ENCODE results near the gene AGO3. TPM values are rescaled to one million over a fixed set of nuclear protein-coding genes. Genes with fewer than 3 reads are reported as not detected.
A peak's percentile ranks its signal among the peaks of the same experiment; 100 is the strongest.

Gene AGO3
- total RNA-seq, 2 experiments from 2014 or later: 25.1 to 28.2 TPM

DNA sequence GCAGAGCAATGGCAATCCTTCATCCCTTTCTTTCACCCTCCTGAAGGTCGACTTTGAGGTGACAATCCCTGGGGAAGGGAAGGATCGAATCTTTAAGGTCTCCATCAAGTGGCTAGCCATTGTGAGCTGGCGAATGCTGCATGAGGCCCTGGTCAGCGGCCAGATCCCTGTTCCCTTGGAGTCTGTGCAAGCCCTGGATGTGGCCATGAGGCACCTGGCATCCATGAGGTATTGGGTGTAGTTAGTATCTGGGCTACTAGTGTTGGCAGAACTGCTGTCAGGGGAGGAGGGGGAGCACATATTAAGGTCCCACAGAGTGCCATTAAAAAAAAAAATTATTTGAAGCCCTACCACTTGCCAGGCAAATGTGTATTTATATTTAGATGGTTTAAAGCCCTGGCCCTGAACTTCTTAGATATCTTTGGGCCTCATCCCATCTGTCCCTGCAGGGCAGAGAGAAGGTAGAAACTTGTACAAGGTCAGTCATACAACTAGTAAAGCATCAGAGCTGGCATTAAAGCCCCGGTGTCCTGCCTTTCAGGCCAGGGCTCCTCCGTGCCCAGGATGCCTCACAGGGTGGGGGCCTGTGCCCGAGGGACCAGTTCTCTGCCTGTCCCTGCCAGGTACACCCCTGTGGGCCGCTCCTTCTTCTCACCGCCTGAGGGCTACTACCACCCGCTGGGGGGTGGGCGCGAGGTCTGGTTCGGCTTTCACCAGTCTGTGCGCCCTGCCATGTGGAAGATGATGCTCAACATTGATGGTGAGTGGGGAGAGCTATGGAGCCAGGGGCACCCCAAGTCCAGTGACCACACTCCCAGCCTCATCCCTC, 37.6 kb upstream of the AGO3 start:
- Mint-ChIP-seq H3K9me3 (no peaks in the 10 kb centered on the region), H3K4me3 (no peak overlapping the region), H3K27me3 (ENCODE audit: low read depth) (no peaks in the 10 kb centered on the region), H3K27ac (no peak overlapping the region), H3K4me1 (ENCODE audit: low read depth) (peaks cover 2% of the 10 kb centered on the region), H3K36me3 (ENCODE audit: low read depth) (peaks cover 13% of the 10 kb centered on the region)
- intact Hi-C loops (cut with micrococcal nuclease): no loop called here
- CTCF ChIA-PET: no interaction called here
- DNase-seq: no peak

- Mint-ChIP-seq H3K4me1 (ENCODE audit: low read depth) (no peaks in the 10 kb centered on the region), H3K9me3 (no peaks in the 10 kb centered on the region), H3K27ac (peak overlapping the region; percentile 35), H3K4me3 (no peak overlapping the region), H3K27me3 (ENCODE audit: low read depth) (no peaks in the 10 kb centered on the region), H3K36me3 (ENCODE audit: low read depth) (peaks cover 12% of the 10 kb centered on the region)
- intact Hi-C loops (cut with micrococcal nuclease): no loop called here
- CTCF ChIA-PET: no interaction called here
- no peak for DNase-seq
Observed at GRCh38 chr1:35894183-35894582, 36.7 kb upstream of the AGO3 start.

DNA sequence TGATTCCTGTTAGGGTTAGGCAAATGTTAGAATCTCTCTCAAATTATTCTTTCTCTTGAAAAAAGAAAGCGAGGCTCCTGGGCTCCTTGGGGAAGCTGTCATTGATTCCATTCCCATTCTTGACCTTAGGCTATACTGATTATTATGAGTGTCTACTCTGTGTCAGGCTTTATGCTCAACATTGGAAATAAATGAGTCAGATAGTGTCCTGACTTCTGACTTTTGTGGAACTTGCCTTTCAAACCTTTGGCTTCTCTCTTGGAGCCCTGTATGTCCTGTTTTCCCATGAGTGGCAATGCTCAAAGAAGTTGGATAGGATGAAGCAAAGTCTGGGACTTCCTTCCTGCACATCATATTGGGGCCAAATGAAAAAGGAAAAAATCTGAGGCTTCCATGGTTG, 36.2 kb upstream of the AGO3 start:
- no peaks in the 10 kb centered on the region for H3K4me1 Mint-ChIP-seq (ENCODE audit: low read depth)
- CTCF ChIA-PET: no interaction called here
- no peaks in the 10 kb centered on the region for H3K9me3 Mint-ChIP-seq
- no peak for DNase-seq
- peaks cover 12% of the 10 kb centered on the region for H3K36me3 Mint-ChIP-seq (ENCODE audit: low read depth)
- no peak overlapping the region for H3K4me3 Mint-ChIP-seq
- intact Hi-C loops (cut with micrococcal nuclease): no loop called here
- no peaks in the 10 kb centered on the region for H3K27me3 Mint-ChIP-seq (ENCODE audit: low read depth)
- H3K27ac Mint-ChIP-seq: peak overlapping the region; percentile 14

GRCh38 chr1:35899941-35900340, 31.0 kb upstream of the AGO3 start:
- H3K4me1 Mint-ChIP-seq (ENCODE audit: low read depth): no peaks in the 10 kb centered on the region
- no peak overlapping the region for H3K4me3 Mint-ChIP-seq
- intact Hi-C loops (cut with micrococcal nuclease): no loop called here
- H3K36me3 Mint-ChIP-seq (ENCODE audit: low read depth): peaks cover 12% of the 10 kb centered on the region
- no peak overlapping the region for H3K27ac Mint-ChIP-seq
- H3K9me3 Mint-ChIP-seq: no peaks in the 10 kb centered on the region
- CTCF ChIA-PET: no interaction called here
- H3K27me3 Mint-ChIP-seq (ENCODE audit: low read depth): no peaks in the 10 kb centered on the region
- no peak for DNase-seq

DNA sequence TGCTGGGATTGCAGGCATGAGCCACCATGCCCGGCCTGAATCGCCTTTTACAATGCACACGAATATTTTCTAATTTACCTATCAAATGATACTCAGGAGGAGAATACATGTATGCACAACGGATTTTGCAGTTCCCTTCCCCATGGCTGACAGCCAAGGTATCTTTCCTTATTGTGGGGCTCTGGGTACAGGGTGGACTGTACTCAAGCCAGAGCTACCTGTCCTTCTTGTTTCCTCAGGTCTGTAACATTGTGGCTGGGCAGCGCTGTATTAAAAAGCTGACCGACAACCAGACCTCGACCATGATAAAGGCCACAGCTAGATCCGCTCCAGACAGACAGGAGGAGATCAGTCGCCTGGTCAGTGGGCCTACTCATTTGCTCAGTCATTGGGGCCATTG, 29.7 kb upstream of the AGO3 start:
- intact Hi-C loops (cut with micrococcal nuclease): no loop called here

DNA sequence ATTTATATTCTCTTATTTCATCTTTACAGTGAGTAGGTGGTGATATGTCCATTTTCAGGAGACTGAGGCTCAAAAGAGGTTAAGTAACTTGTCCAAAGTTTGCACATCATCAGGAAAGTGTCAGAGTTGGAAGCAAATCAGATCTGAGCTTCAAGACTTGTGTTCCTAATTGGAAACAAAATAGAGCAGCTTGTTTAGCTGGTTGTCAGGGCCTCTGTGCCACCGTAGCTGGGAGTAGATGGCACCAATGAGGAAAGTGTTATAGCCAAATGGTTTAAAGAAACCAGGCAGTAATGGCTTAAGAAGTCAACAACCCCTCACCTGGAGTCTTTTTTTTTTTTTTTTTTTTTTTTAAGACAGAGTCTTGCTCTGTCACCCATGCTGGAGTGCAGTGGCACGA, 28.2 kb upstream of the AGO3 start:
- DNase-seq: no peak
- CTCF ChIA-PET: no interaction called here
- Mint-ChIP-seq H3K4me3 (no peak overlapping the region), H3K27ac (no peak overlapping the region), H3K9me3 (no peaks in the 10 kb centered on the region), H3K4me1 (ENCODE audit: low read depth) (no peaks in the 10 kb centered on the region), H3K27me3 (ENCODE audit: low read depth) (no peaks in the 10 kb centered on the region), H3K36me3 (ENCODE audit: low read depth) (peaks cover 15% of the 10 kb centered on the region)
- intact Hi-C loops (cut with micrococcal nuclease): no loop called here

More for the DNA sequence above, 29.7 kb upstream of the AGO3 start:
- H3K4me1 Mint-ChIP-seq (ENCODE audit: low read depth): no peaks in the 10 kb centered on the region
- CTCF ChIA-PET: no interaction called here
- no peaks in the 10 kb centered on the region for H3K9me3 Mint-ChIP-seq
- H3K27me3 Mint-ChIP-seq (ENCODE audit: low read depth): no peaks in the 10 kb centered on the region
- H3K27ac Mint-ChIP-seq: no peak overlapping the region
- no peak for DNase-seq
- H3K36me3 Mint-ChIP-seq (ENCODE audit: low read depth): peaks cover 12% of the 10 kb centered on the region
- H3K4me3 Mint-ChIP-seq: no peak overlapping the region

DNA sequence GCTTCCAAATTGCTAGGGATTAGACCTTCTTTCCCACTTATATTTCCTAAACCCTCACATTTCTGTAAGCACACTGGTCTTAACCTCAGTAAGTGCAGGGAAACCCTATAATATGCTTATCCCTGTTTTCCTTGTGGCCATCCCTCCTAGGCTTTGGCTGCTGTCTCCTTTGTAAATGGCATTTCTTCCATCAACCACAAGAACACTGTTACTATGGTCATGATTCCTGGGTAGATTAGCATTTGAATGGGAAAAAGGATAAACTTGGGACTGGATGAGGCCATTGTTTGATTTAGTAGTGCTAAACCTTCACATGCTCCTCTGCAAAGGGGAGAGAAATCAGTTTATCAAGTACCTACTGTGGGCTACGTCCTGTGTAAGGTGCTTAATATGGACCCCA, 16.2 kb upstream of the AGO3 start:
- H3K4me3 Mint-ChIP-seq: no peak overlapping the region
- no peak for DNase-seq
- H3K36me3 Mint-ChIP-seq (ENCODE audit: low read depth): peaks cover 31% of the 10 kb centered on the region
- intact Hi-C loops (cut with micrococcal nuclease): no loop called here
- H3K27me3 Mint-ChIP-seq (ENCODE audit: low read depth): no peaks in the 10 kb centered on the region
- no peaks in the 10 kb centered on the region for H3K4me1 Mint-ChIP-seq (ENCODE audit: low read depth)
- no peak overlapping the region for H3K27ac Mint-ChIP-seq
- H3K9me3 Mint-ChIP-seq: no peaks in the 10 kb centered on the region
- CTCF ChIA-PET: no interaction called here

GRCh38 chr1:35915693-35916092, 15.2 kb upstream of the AGO3 start:
- H3K36me3 Mint-ChIP-seq (ENCODE audit: low read depth): peaks cover 37% of the 10 kb centered on the region
- intact Hi-C loops (cut with micrococcal nuclease): no loop called here

GRCh38 chr1:35923791-35924221, 7.1 kb upstream of the AGO3 start:
- H3K27me3 Mint-ChIP-seq (ENCODE audit: low read depth): no peaks in the 10 kb centered on the region
- H3K9me3 Mint-ChIP-seq: no peaks in the 10 kb centered on the region
- no peak for DNase-seq
- no peak overlapping the region for H3K4me3 Mint-ChIP-seq
- CTCF ChIA-PET: no interaction called here
- no peaks in the 10 kb centered on the region for H3K4me1 Mint-ChIP-seq (ENCODE audit: low read depth)
- intact Hi-C loops (cut with micrococcal nuclease): no loop called here
- H3K27ac Mint-ChIP-seq: no peak overlapping the region
- peaks cover 13% of the 10 kb centered on the region for H3K36me3 Mint-ChIP-seq (ENCODE audit: low read depth)

More at GRCh38 chr1:35915693-35916092, 15.2 kb upstream of the AGO3 start:
- H3K27ac Mint-ChIP-seq: no peak overlapping the region
- H3K9me3 Mint-ChIP-seq: no peaks in the 10 kb centered on the region
- DNase-seq: no peak
- H3K27me3 Mint-ChIP-seq (ENCODE audit: low read depth): no peaks in the 10 kb centered on the region
- H3K4me3 Mint-ChIP-seq: no peak overlapping the region
- H3K4me1 Mint-ChIP-seq (ENCODE audit: low read depth): no peaks in the 10 kb centered on the region
- CTCF ChIA-PET: no interaction called here

- no peaks in the 10 kb centered on the region for H3K9me3 Mint-ChIP-seq
- no peak for DNase-seq
- H3K4me1 Mint-ChIP-seq (ENCODE audit: low read depth): peaks cover 4% of the 10 kb centered on the region
- H3K4me3 Mint-ChIP-seq: no peak overlapping the region
- H3K36me3 Mint-ChIP-seq (ENCODE audit: low read depth): peaks cover 8% of the 10 kb centered on the region
- intact Hi-C loops (cut with micrococcal nuclease): no loop called here
- no peaks in the 10 kb centered on the region for H3K27me3 Mint-ChIP-seq (ENCODE audit: low read depth)
- no peak overlapping the region for H3K27ac Mint-ChIP-seq
- CTCF ChIA-PET: no interaction called here
Observed at GRCh38 chr1:35924838-35925237, 6.1 kb upstream of the AGO3 start.

- CTCF ChIA-PET: interaction anchor here (1.3 kb wide), 1 partner anchor 43 kb away, joined by 3 read pairs; the partner anchor contains the start of gene AGO1
- DNase-seq: no peak
- peaks cover 8% of the 10 kb centered on the region for H3K4me1 Mint-ChIP-seq (ENCODE audit: low read depth)
- intact Hi-C loops (cut with micrococcal nuclease): no loop called here
- H3K36me3 Mint-ChIP-seq (ENCODE audit: low read depth): peaks cover 2% of the 10 kb centered on the region
- no peaks in the 10 kb centered on the region for H3K9me3 Mint-ChIP-seq
- H3K27me3 Mint-ChIP-seq (ENCODE audit: low read depth): no peaks in the 10 kb centered on the region
- H3K27ac Mint-ChIP-seq: no peak overlapping the region
- no peak overlapping the region for H3K4me3 Mint-ChIP-seq
Observed at GRCh38 chr1:35925741-35926140, 5.2 kb upstream of the AGO3 start.

GRCh38 chr1:35927472-35927871, 3.4 kb upstream of the AGO3 start:
- H3K4me3 Mint-ChIP-seq: no peak overlapping the region

More at GRCh38 chr1:35927472-35927871, 3.4 kb upstream of the AGO3 start:
- Mint-ChIP-seq H3K9me3 (no peaks in the 10 kb centered on the region), H3K4me1 (ENCODE audit: low read depth) (peaks cover 17% of the 10 kb centered on the region), H3K36me3 (ENCODE audit: low read depth) (peaks cover 1% of the 10 kb centered on the region), H3K27ac (no peak overlapping the region), H3K27me3 (ENCODE audit: low read depth) (no peaks in the 10 kb centered on the region)
- CTCF ChIA-PET: no interaction called here
- intact Hi-C loops (cut with micrococcal nuclease): no loop called here
- no peak for DNase-seq

Measured in activated naive CD4-positive, alpha-beta T cell treated with anti-CD3 and anti-CD28 coated beads for 36 hours (primary cell).